Ectodermal cell (in vitro differentiated cells): ENCODE results near the gene CHST2.

Source experiments
- H3K27ac ChIP-seq: 2 replicates; pipeline ENCODE4 v1.7.0; 2013; ENCODE audit warnings: mild to moderate bottlenecking, low read depth, low read length; ENCODE audit not compliant: insufficient read depth, poor library complexity, severe bottlenecking
- H3K27me3 ChIP-seq: 2 replicates; pipeline ENCODE4 v1.7.0; 2013; ENCODE audit warnings: mild to moderate bottlenecking, low read length; ENCODE audit not compliant: insufficient read depth, control insufficient read depth, poor library complexity, severe bottlenecking
- H3K36me3 ChIP-seq: one replicate; pipeline ENCODE4 v1.7.0; 2013; ENCODE audit warnings: low read length; ENCODE audit not compliant: control insufficient read depth, insufficient read depth
- H3K4me1 ChIP-seq: one replicate; pipeline ENCODE4 v1.7.0; 2013; ENCODE audit warnings: low read length; ENCODE audit not compliant: control insufficient read depth, insufficient read depth
- H3K4me3 ChIP-seq: 2 replicates; pipeline ENCODE4 v1.7.0; 2013; ENCODE audit warnings: low read depth, low read length, control low read depth; ENCODE audit not compliant: insufficient read depth
- H3K9me3 ChIP-seq: 2 replicates; pipeline ENCODE4 v1.7.0; 2013; ENCODE audit warnings: mild to moderate bottlenecking, low read length, moderate library complexity; ENCODE audit not compliant: control insufficient read depth
- WGBS, 2 experiments: methylation state at CpG; one replicate each; pipeline ENCODE4 v1.1.7; 2013; ENCODE audit warnings: missing lambda C conversion rate in 2 of 2; 5-methylcytosine and 5-hydroxymethylcytosine counted together

Gene CHST2

GRCh38 chr3:143172795-143173145 is 53.2 kb downstream of the CHST2 start:
- no peak overlapping the region for H3K4me3 ChIP-seq
- H3K4me1 ChIP-seq, result no peaks in the 10 kb centered on the region
- no peak overlapping the region for H3K27ac ChIP-seq
- H3K27me3 ChIP-seq, result no peaks in the 10 kb centered on the region
- WGBS, 2 experiments, result 92 to 94% methylated on average over 2 of the region's 2 CpGs
- no peaks in the 10 kb centered on the region for H3K36me3 ChIP-seq
- no peaks in the 10 kb centered on the region for H3K9me3 ChIP-seq

GRCh38 chr3:143173242-143173641 is 53.7 kb downstream of the CHST2 start:
- Histone ChIP-seq H3K36me3 (no peaks in the 10 kb centered on the region), H3K4me1 (no peaks in the 10 kb centered on the region)
- 88% methylated on average over 1 of the region's 1 CpG; no CpG with 5 or more reads in 1 of the 2 experiments for WGBS, 2 experiments

More at GRCh38 chr3:143173242-143173641, 53.7 kb downstream of the CHST2 start:
- no peaks in the 10 kb centered on the region for H3K27me3 ChIP-seq
- H3K27ac ChIP-seq, result no peak overlapping the region
- H3K9me3 ChIP-seq, result no peaks in the 10 kb centered on the region
- no peak overlapping the region for H3K4me3 ChIP-seq
